IMR-90 (cell line): Measurements from ENCODE around the gene KRTAP5-1. TPM values are rescaled to one million over a fixed set of nuclear protein-coding genes. Genes with fewer than 3 reads are reported as not detected.

ENCODE experiments used
- ATAC-seq: fragments of 200-7000 bp; cut with Tn5 transposase; 2 replicates; pipeline ENCODE4 v1.9.1; 2020; ENCODE audit warnings: low read depth, mild to moderate bottlenecking, moderate library complexity
- BruUV-seq: library from RNA; stranded (reverse); fragments of 400-500 nt; replicated peaks from 2 replicates; lab custom pipeline; 2021; lab: Mats Ljungman, UMichigan
- CTCF ChIA-PET: fragments of 300-600 bp; formaldehyde crosslinking; extraction: SDS; loops from one replicate; lab custom pipeline; 2021; ENCODE audit warnings: antibody characterized with exemption; lab: Yijun Ruan, JAX
- POLR2A ChIA-PET: fragments of 300-600 bp; sonication (Branson Sonifier 250); formaldehyde crosslinking; loops from one replicate; lab custom pipeline; 2022; ENCODE audit warnings: antibody characterized with exemption; ENCODE audit not compliant: unreplicated experiment; lab: Charles Lee
- DNase-seq: peaks from one replicate; pipeline ENCODE4 v3.0.0; 2013
- H2AFZ ChIP-seq: replicated peaks from 2 replicates; pipeline ENCODE3; 2013; ENCODE audit warnings: low read length, mild to moderate bottlenecking; ENCODE audit not compliant: poor library complexity
- H2AK5ac ChIP-seq: 2 replicates; pipeline ENCODE4 v1.6.1; 2013; ENCODE audit warnings: low read depth, low read length, inconsistent platforms
- H2AK9ac ChIP-seq: replicated peaks from 2 replicates; pipeline ENCODE3; 2013; ENCODE audit warnings: mild to moderate bottlenecking, low read depth, low read length, moderate library complexity; ENCODE audit not compliant: poor library complexity
- H2BK120ac ChIP-seq: 2 replicates; pipeline ENCODE4 v1.6.1; 2013; ENCODE audit warnings: low read depth, low read length, inconsistent platforms
- H2BK15ac ChIP-seq: 3 replicates; pipeline ENCODE4 v1.6.1; 2013; ENCODE audit warnings: low read depth, low read length, inconsistent platforms
- H2BK20ac ChIP-seq: 2 replicates; pipeline ENCODE4 v1.6.1; 2013; ENCODE audit warnings: low read depth, mild to moderate bottlenecking, inconsistent platforms, low read length, moderate library complexity
- H2BK5ac ChIP-seq: 2 replicates; pipeline ENCODE4 v1.6.1; 2013; ENCODE audit warnings: mild to moderate bottlenecking, low read depth, low read length, inconsistent platforms; ENCODE audit not compliant: poor library complexity, severe bottlenecking
- H3K14ac ChIP-seq: replicated peaks from 2 replicates; pipeline ENCODE4 v1.6.1; 2013; ENCODE audit warnings: low read depth, low read length, inconsistent platforms
- H3K18ac ChIP-seq: 2 replicates; pipeline ENCODE4 v1.6.1; 2013; ENCODE audit warnings: low read depth, low read length, control low read depth
- H3K23ac ChIP-seq: 2 replicates; pipeline ENCODE4 v1.6.1; 2013; ENCODE audit warnings: low read depth, low read length, inconsistent platforms
- H3K27ac ChIP-seq: 2 replicates; pipeline ENCODE4 v1.5.1; 2013; ENCODE audit warnings: mild to moderate bottlenecking, control low read depth, low read length; ENCODE audit not compliant: insufficient read depth
- H3K27me3 ChIP-seq: 2 replicates; pipeline ENCODE4 v1.6.1; 2013; ENCODE audit warnings: low read length; ENCODE audit not compliant: control insufficient read depth, insufficient read depth
- H3K36me3 ChIP-seq: 2 replicates; pipeline ENCODE4 v1.6.1; 2013; ENCODE audit warnings: low read length, mixed read lengths; ENCODE audit not compliant: control insufficient read depth, insufficient read depth
- H3K4ac ChIP-seq: 2 replicates; pipeline ENCODE4 v1.6.1; 2013; ENCODE audit warnings: low read depth, low read length, inconsistent platforms
- H3K4me1 ChIP-seq: 2 replicates; pipeline ENCODE4 v1.6.1; 2013; ENCODE audit warnings: low read length, mixed read lengths; ENCODE audit not compliant: control insufficient read depth, insufficient read depth
- H3K4me2 ChIP-seq: 2 replicates; pipeline ENCODE4 v1.6.1; 2013; ENCODE audit warnings: low read depth, mild to moderate bottlenecking, control low read depth, low read length, moderate library complexity
- H3K4me3 ChIP-seq: 2 replicates; pipeline ENCODE4 v1.5.1; 2013; ENCODE audit warnings: low read depth, mild to moderate bottlenecking, control low read depth, low read length, moderate library complexity; ENCODE audit not compliant: insufficient read depth
- H3K56ac ChIP-seq: 2 replicates; pipeline ENCODE4 v1.6.1; 2013; ENCODE audit warnings: low read length, inconsistent platforms; ENCODE audit not compliant: insufficient read depth; ENCODE audit errors: extremely low read depth
- H3K79me1 ChIP-seq, 2 experiments: 2 replicates each; pipeline ENCODE4 v1.6.1; 2013; ENCODE audit warnings: low read length in 2 of 2, inconsistent platforms in 1 of 2, low read depth in 1 of 2
- H3K9ac ChIP-seq: 2 replicates; pipeline ENCODE4 v1.6.1; 2013; ENCODE audit warnings: low read depth, low read length, control low read depth
- H3K9me1 ChIP-seq: 2 replicates; pipeline ENCODE4 v1.6.1; 2013; ENCODE audit warnings: low read length, inconsistent platforms; ENCODE audit not compliant: insufficient read depth
- H3K9me3 ChIP-seq: 2 replicates; pipeline ENCODE4 v1.6.1; 2013; ENCODE audit warnings: low read length; ENCODE audit not compliant: control insufficient read depth, insufficient read depth
- H4K20me1 ChIP-seq: 2 replicates; pipeline ENCODE4 v1.6.1; 2013; ENCODE audit warnings: low read length, inconsistent platforms; ENCODE audit not compliant: insufficient read depth
- H4K5ac ChIP-seq: 2 replicates; pipeline ENCODE4 v1.6.1; 2013; ENCODE audit warnings: mild to moderate bottlenecking, low read depth, low read length, control low read depth
- H4K8ac ChIP-seq, 2 experiments: 2 replicates each; pipeline ENCODE4 v1.6.1; 2013; ENCODE audit warnings: low read depth in 2 of 2, low read length in 2 of 2, control low read depth in 1 of 2, inconsistent platforms in 1 of 2
- H4K91ac ChIP-seq: 2 replicates; pipeline ENCODE4 v1.6.1; 2013; ENCODE audit warnings: low read depth, low read length, inconsistent platforms; ENCODE audit not compliant: insufficient read depth
- BHLHE40 ChIP-seq: fragments of 150-350 bp; IDR thresholded peaks from 2 replicates; pipeline ENCODE4 v1.6.1; 2016; ENCODE audit warnings: mild to moderate bottlenecking, low read depth, low read length
- CEBPB ChIP-seq: IDR thresholded peaks from 2 replicates; pipeline ENCODE4 v1.6.1; 2012; ENCODE audit warnings: low read depth, low read length, improper control_type of control experiment
- CHD1 ChIP-seq: IDR thresholded peaks from 2 replicates; pipeline ENCODE4 v1.6.1; 2012; ENCODE audit warnings: low read depth, low read length, improper control_type of control experiment
- CTCF ChIP-seq: conservative IDR thresholded peaks from 2 replicates; pipeline ENCODE4 v1.5.1; 2012; ENCODE audit warnings: mild to moderate bottlenecking, low read depth, low read length, improper control_type of control experiment
- ELK1 ChIP-seq: fragments of 150-350 bp; IDR thresholded peaks from 2 replicates; pipeline ENCODE4 v1.6.1; 2016; ENCODE audit warnings: low read depth, mild to moderate bottlenecking, low read length, moderate library complexity, borderline replicate concordance
- FOS ChIP-seq: fragments of 150-350 bp; IDR thresholded peaks from 2 replicates; pipeline ENCODE4 v1.6.1; 2016; ENCODE audit warnings: low read depth, low read length
- MXI1 ChIP-seq: IDR thresholded peaks from 2 replicates; pipeline ENCODE4 v1.6.1; 2012; ENCODE audit warnings: low read depth, mild to moderate bottlenecking, low read length, moderate library complexity, borderline replicate concordance
- NFE2L2 ChIP-seq: fragments of 150-350 bp; IDR thresholded peaks from 2 replicates; pipeline ENCODE4 v1.6.1; 2016; ENCODE audit warnings: low read depth, mild to moderate bottlenecking, low read length
- POLR2A ChIP-seq: IDR thresholded peaks from 2 replicates; pipeline ENCODE4 v1.6.1; 2012; ENCODE audit warnings: mild to moderate bottlenecking, low read depth, low read length
- RAD21 ChIP-seq: IDR thresholded peaks from 2 replicates; pipeline ENCODE4 v1.6.1; 2012; ENCODE audit warnings: low read length, improper control_type of control experiment
- RFX5 ChIP-seq: IDR thresholded peaks from 2 replicates; pipeline ENCODE4 v1.8.0; 2012; ENCODE audit warnings: low read depth, mild to moderate bottlenecking, low read length, moderate library complexity
- SMC3 ChIP-seq: fragments of 150-350 bp; IDR thresholded peaks from 2 replicates; pipeline ENCODE4 v1.6.1; 2016; ENCODE audit warnings: low read depth, mild to moderate bottlenecking, antibody characterized with exemption, low read length, moderate library complexity
- WGBS, 2 experiments: methylation state at CpG; one replicate each; pipeline versions ENCODE4 v1.1.5 to v1.1.7; 2013; ENCODE audit warnings: missing lambda C conversion rate in 2 of 2; ENCODE audit not compliant: insufficient read length in 1 of 2; ENCODE audit errors: extremely low coverage in 2 of 2; 5-methylcytosine and 5-hydroxymethylcytosine counted together
- dilution Hi-C: fragments of 300-500 bp; cut with HindIII; formaldehyde crosslinking; loops from one replicate; pipeline ENCODE4 v1.14.3; 2018; ENCODE audit warnings: low sequenced_read_pairs; ENCODE audit not compliant: unreplicated experiment
- in situ Hi-C: fragments of 300-500 bp; cut with MboI; formaldehyde crosslinking; loops from 3 replicates; pipeline ENCODE4 v1.14.3; 2019; ENCODE audit warnings: low sequenced_read_pairs, inconsistent platforms, mixed read lengths
- intact Hi-C: fragments of 100-400 bp; cut with micrococcal nuclease; formaldehyde crosslinking; loops from 2 replicates; pipeline ENCODE4 v1.10.0; 2022
- polyA plus RNA-seq, 3 experiments: library from polyadenylated mRNA; depleted of rRNA; stranded (reverse); fragments of >200 nt; gene quantifications; 2 replicates each; pipeline ENCODE4 v1.2.3, GENCODE V29; 2012; ENCODE audit warnings: low replicate concordance in 1 of 3
- total RNA-seq: library from RNA; depleted of rRNA; stranded (reverse); fragments of >200 nt; gene quantifications from 2 replicates; pipeline ENCODE4 v1.2.3, GENCODE V29; 2012

KRTAP5-1 gene
- total and polyA plus RNA-seq, 2 of the 4 experiments (the other 2 are of a cell fraction), result not detected

- no peak for TF ChIP-seq BHLHE40
Observed at GRCh38 chr11:1559111-1559951, 25.8 kb downstream of the KRTAP5-1 start (continued).

GRCh38 chr11:1558775-1559110 is 26.3 kb downstream of the KRTAP5-1 start:
- Histone ChIP-seq H3K56ac (no peak overlapping the region), H2AFZ (peak overlapping the region; percentile 87), H4K8ac (peak overlapping the region; percentile 63 to 81; a peak in 3 of 4 replicates), H3K9me3 (no peaks in the 10 kb centered on the region), H2AK5ac (peak overlapping the region; percentile 96), H2BK15ac (peak overlapping the region; percentile 94; the same call in 2 of the 3 replicates), H3K14ac (peak overlapping the region; percentile 63), H2AK9ac (peak overlapping the region; percentile 83), H3K4me1 (peaks cover 20% of the 10 kb centered on the region), H4K91ac (peak overlapping the region; percentile 97), H3K4me2 (peak overlapping the region; percentile 1; the same call in 1 of the 2 replicates), H4K20me1 (peaks cover 18% of the 10 kb centered on the region), H3K4ac (peak overlapping the region; percentile 97), H4K5ac (peak overlapping the region; percentile 16), H2BK5ac (peak overlapping the region; percentile 68), H3K4me3 (no peak overlapping the region), H2BK20ac (peak overlapping the region; percentile 92), H2BK120ac (peak overlapping the region; percentile 95), H3K27ac (peak overlapping the region; percentile 62), H3K79me1 (peaks cover 0 to 21% of the 10 kb centered on the region in 2 experiments; a peak in 1 of 4 replicates), H3K36me3 (peaks cover 16% of the 10 kb centered on the region), H3K23ac (peak overlapping the region; percentile 27; the same call in 1 of the 2 replicates), H3K9me1 (peaks cover 14% of the 10 kb centered on the region), H3K9ac (no peak overlapping the region), H3K27me3 (no peaks in the 10 kb centered on the region), H3K18ac (peak overlapping the region; percentile 61)
- ATAC-seq, result no peak; the same call in 1 of the 2 replicates
- no peak for DNase-seq
- POLR2A ChIA-PET, result interaction anchor here (0.6 to 0.7 kb wide), 2 partner anchors 11 to 14 kb away, joined by 3 to 4 read pairs; no protein-coding TSS in a partner anchor
- intact Hi-C loops, result no loop called here
- dilution Hi-C loops, result no loop called here
- no TSS peak for BruUV-seq
- in situ Hi-C loops, result no loop called here
- 64% methylated on average over 3 of the region's 12 CpGs; no CpG with 5 or more reads in 1 of the 2 experiments for WGBS, 2 experiments
- TF ChIP-seq SMC3 (no peak), CEBPB (no peak), ELK1 (no peak), POLR2A (no peak), MXI1 (no peak), RFX5 (no peak), BHLHE40 (no peak), RAD21 (no peak), NFE2L2 (no peak), CHD1 (no peak), FOS (no peak), CTCF (no peak)
- CTCF ChIA-PET, result interaction anchor here (0.8 to 2.2 kb wide), 2 partner anchors 12 to 16 kb away, joined by 4 to 7 read pairs; no protein-coding TSS in a partner anchor
